WTC11 (cell line): ENCODE data around the gene KRT27.

Source experiments
- CTCF ChIP-seq: fragments of 200-600 bp; IDR thresholded peaks from 2 replicates; pipeline ENCODE4 v1.8.0; 2022; ENCODE audit warnings: antibody characterized with exemption
- FOXK1 ChIP-seq: sonication (generic); formaldehyde crosslinking; IDR thresholded peaks from 2 replicates; pipeline ENCODE4 v1.8.0; 2022; ENCODE audit warnings: mild to moderate bottlenecking, moderate library complexity, missing genetic modification reagents
- MAX ChIP-seq: sonication (generic); formaldehyde crosslinking; IDR thresholded peaks from 2 replicates; pipeline ENCODE4 v1.8.0; 2022; ENCODE audit warnings: mild to moderate bottlenecking, missing genetic modification reagents
- MLX ChIP-seq: sonication (generic); formaldehyde crosslinking; IDR thresholded peaks from 2 replicates; pipeline ENCODE4 v1.8.1; 2023; ENCODE audit warnings: mild to moderate bottlenecking, missing genetic modification reagents, moderate library complexity
- NR3C1 ChIP-seq: sonication (generic); formaldehyde crosslinking; conservative IDR thresholded peaks from 2 replicates; pipeline ENCODE4 v1.8.1; 2023; ENCODE audit warnings: low read depth, mild to moderate bottlenecking, missing genetic modification reagents
- SMAD4 ChIP-seq: sonication (generic); formaldehyde crosslinking; IDR thresholded peaks from 2 replicates; pipeline ENCODE4 v1.8.0; 2022; ENCODE audit warnings: mild to moderate bottlenecking, missing genetic modification reagents
- USF1 ChIP-seq: sonication (generic); formaldehyde crosslinking; IDR thresholded peaks from 2 replicates; pipeline ENCODE4 v1.8.0; 2022; ENCODE audit warnings: mild to moderate bottlenecking, missing genetic modification reagents

- TF ChIP-seq CTCF (no peak), NR3C1 (no peak), USF1 (CRISPR knock-in tag) (no peak), MAX (CRISPR knock-in tag) (no peak), SMAD4 (CRISPR knock-in tag) (no peak), MLX (CRISPR knock-in tag) (no peak), FOXK1 (CRISPR knock-in tag) (no peak)
Measured at GRCh38 chr17:40778461-40778860, 3.9 kb downstream of the KRT27 start.
